Gastroesophageal sphincter (tissue), 4 donors: Measurements from ENCODE around the gene PRKACG. TPM values are rescaled to one million over a fixed set of nuclear protein-coding genes. Genes with fewer than 3 reads are reported as not detected.

Source experiments
- ATAC-seq: fragments of 150-250 bp; one replicate; pipeline ENCODE4 v1.9.1; 2016; ENCODE audit warnings: mild to moderate bottlenecking, moderate library complexity
- H3K27ac ChIP-seq, 4 donors: fragments of 200-600 bp; sonication (generic) in 3 of 4; 1 replicate in 3 of 4; 2 replicates in 1 of 4; pipeline ENCODE4 v1.5.1; 2016 to 2019
- H3K27me3 ChIP-seq: fragments of 200-600 bp; sonication (generic); one replicate; pipeline ENCODE4 v1.5.1; 2019
- H3K36me3 ChIP-seq, 2 donors: fragments of 200-600 bp; sonication (generic); one replicate each; pipeline ENCODE4 v1.5.1; 2019; ENCODE audit warnings: control low read depth in 1 of 2
- H3K4me1 ChIP-seq, 3 donors: fragments of 200-600 bp; sonication (generic); 1 replicate in 2 of 3; 2 replicates in 1 of 3; pipeline ENCODE4 v1.5.1; 2016 to 2019; ENCODE audit warnings: control low read depth in 2 of 3
- H3K4me3 ChIP-seq, 2 donors: fragments of 200-600 bp; sonication (generic); one replicate each; pipeline ENCODE4 v1.5.1; 2019; ENCODE audit warnings: mild to moderate bottlenecking in 1 of 2, moderate library complexity in 1 of 2
- H3K9me3 ChIP-seq, 3 donors: fragments of 200-600 bp; sonication (generic); one replicate each; pipeline ENCODE4 v1.5.1; 2017 to 2019; ENCODE audit warnings: control low read depth in 2 of 3
- CTCF ChIP-seq, 4 experiments: fragments of 200-600 bp in 2 of 4; fragments of 450-650 bp in 2 of 4; sonication (generic) in 1 of 4; IDR thresholded peaks; one replicate each; pipeline ENCODE4 v1.5.1; 2017 to 2019; ENCODE audit warnings: antibody characterized with exemption in 4 of 4, mild to moderate bottlenecking in 2 of 4, moderate library complexity in 2 of 4
- EP300 ChIP-seq: sonication (generic); formaldehyde crosslinking; IDR thresholded peaks from one replicate; pipeline ENCODE4 v1.6.1; 2017; ENCODE audit warnings: antibody characterized with exemption, mild to moderate bottlenecking
- POLR2A ChIP-seq, 2 donors: fragments of 450-650 bp; IDR thresholded peaks; one replicate each; pipeline ENCODE4 v1.6.1; 2017; ENCODE audit warnings: antibody characterized with exemption in 2 of 2, mild to moderate bottlenecking in 2 of 2, moderate library complexity in 1 of 2
- POLR2AphosphoS5 ChIP-seq: sonication (generic); formaldehyde crosslinking; IDR thresholded peaks from one replicate; pipeline ENCODE4 v1.6.1; 2017; ENCODE audit warnings: antibody characterized with exemption
- WGBS, 2 donors: methylation state at CpG; one replicate each; pipeline ENCODE4 v1.1.5; 2018; ENCODE audit warnings: low coverage in 1 of 2; 5-methylcytosine and 5-hydroxymethylcytosine counted together
- total RNA-seq, 4 donors: library from RNA; depleted of rRNA; stranded (reverse); fragments of >200 nt; gene quantifications; one replicate each; pipeline ENCODE4 v1.1.0, GENCODE V29; 2016

Gene PRKACG
- total RNA-seq = not detected

GRCh38 chr9:69014013-69014412 is at the start of gene PRKACG:
Gene PRKACG, minus strand, starts transcription at chr9:69014113. Its CDS starts 21 bp downstream, at chr9:69014092.
- 100% methylated on average over 2 of the region's 29 CpGs; no CpG with 5 or more reads in 1 of the 2 donors for WGBS, 2 donors
- ATAC-seq = no peak
- Histone ChIP-seq H3K4me3 (no peak within 1 kb of the TSS), H3K4me1 (peaks cover 0 to 14% (median 3%) of the 10 kb centered on the region in 3 donors), H3K27me3 (no peaks in the 10 kb centered on the region), H3K9me3 (no peaks in the 10 kb centered on the region), H3K36me3 (no peaks in the 10 kb centered on the region), H3K27ac (no peak within 1 kb of the TSS)
- TF ChIP-seq CTCF (IDR thresholded peaks at IDR 0.05) = no peak
- no peak for TF ChIP-seq POLR2AphosphoS5
- TF ChIP-seq POLR2A (IDR thresholded peaks at IDR 0.05) = no peak
- TF ChIP-seq EP300 = no peak

GRCh38 chr9:69062195-69062594 is 48.3 kb upstream of the PRKACG start:
- Histone ChIP-seq H3K36me3 (peaks cover 0 to 32% of the 10 kb centered on the region in 2 donors), H3K27me3 (no peaks in the 10 kb centered on the region), H3K4me1 (peaks cover 0 to 22% (median 0%) of the 10 kb centered on the region in 3 donors), H3K27ac (peak overlapping the region in 1 of 4 donors; percentile 35), H3K4me3 (no peak overlapping the region), H3K9me3 (no peaks in the 10 kb centered on the region)
- TF ChIP-seq EP300 (no peak), POLR2AphosphoS5 (no peak), CTCF (IDR thresholded peaks at IDR 0.05) (no peak), POLR2A (IDR thresholded peaks at IDR 0.05) (no peak)
- ATAC-seq = no peak
- WGBS, 2 donors = 77 to 82% methylated on average over 5 of the region's 5 CpGs

GRCh38 chr9:69060766-69061165 is 46.9 kb upstream of the PRKACG start:
- H3K27ac ChIP-seq = no peak overlapping the region
- peaks cover 0 to 17% of the 10 kb centered on the region in 2 donors for H3K36me3 ChIP-seq
- no peak overlapping the region for H3K4me3 ChIP-seq
- peaks cover 0 to 17% (median 0%) of the 10 kb centered on the region in 3 donors for H3K4me1 ChIP-seq
- TF ChIP-seq POLR2AphosphoS5 = no peak
- TF ChIP-seq EP300 = no peak
- no peak for TF ChIP-seq POLR2A (IDR thresholded peaks at IDR 0.05)
- no peak for TF ChIP-seq CTCF (IDR thresholded peaks at IDR 0.05)
- no peaks in the 10 kb centered on the region for H3K9me3 ChIP-seq
- no peaks in the 10 kb centered on the region for H3K27me3 ChIP-seq
- 17 to 50% methylated on average over 1 of the region's 1 CpG for WGBS, 2 donors
- no peak for ATAC-seq

- Histone ChIP-seq H3K9me3 (no peaks in the 10 kb centered on the region), H3K4me1 (peaks cover 0 to 22% (median 4%) of the 10 kb centered on the region in 3 donors), H3K27me3 (no peaks in the 10 kb centered on the region), H3K36me3 (peaks cover 0 to 2% of the 10 kb centered on the region in 2 donors), H3K27ac (no peak overlapping the region), H3K4me3 (no peak overlapping the region)
- ATAC-seq = no peak
- WGBS, 2 donors = 80 to 100% methylated on average over 1 of the region's 2 CpGs
- no peak for TF ChIP-seq EP300
- TF ChIP-seq CTCF (IDR thresholded peaks at IDR 0.05) = no peak
- no peak for TF ChIP-seq POLR2A (IDR thresholded peaks at IDR 0.05)
Observed at GRCh38 chr9:69058101-69058500, 44.2 kb upstream of the PRKACG start.

- no peaks in the 10 kb centered on the region for H3K9me3 ChIP-seq
- TF ChIP-seq POLR2A (IDR thresholded peaks at IDR 0.05) = no peak
- TF ChIP-seq POLR2AphosphoS5 = no peak
- TF ChIP-seq CTCF (IDR thresholded peaks at IDR 0.05) = no peak
- no peak for TF ChIP-seq EP300
- no peak for ATAC-seq
- peaks cover 0 to 22% (median 4%) of the 10 kb centered on the region in 3 donors for H3K4me1 ChIP-seq
- peaks cover 0 to 4% of the 10 kb centered on the region in 2 donors for H3K36me3 ChIP-seq
- no peaks in the 10 kb centered on the region for H3K27me3 ChIP-seq
- 88 to 100% methylated on average over 2 to 3 of the region's 4 CpGs for WGBS, 2 donors
- H3K27ac ChIP-seq = no peak overlapping the region
- H3K4me3 ChIP-seq = no peak overlapping the region
Observed at GRCh38 chr9:69056191-69056815, 42.4 kb upstream of the PRKACG start.
